DND-41 (cell line): Measurements from ENCODE around the gene ARHGAP18.

ENCODE experiments used
- ATAC-seq: fragments of 200-7000 bp; cut with Tn5 transposase; 3 replicates; pipeline ENCODE4 v1.9.1; 2021; ENCODE audit warnings: low read depth; ENCODE audit not compliant: insufficient read depth
- DNase-seq: peaks from one replicate; pipeline ENCODE4 v3.0.0-alpha.2; 2020
- H2AFZ ChIP-seq: 2 replicates; pipeline ENCODE4 v1.6.0; 2012; ENCODE audit warnings: low read depth, low read length
- H3K27ac ChIP-seq: 2 replicates; pipeline ENCODE4 v1.5.1; 2012; ENCODE audit warnings: low read length, inconsistent platforms
- H3K27me3 ChIP-seq: fragments of 200-600 bp; sonication (generic); 2 replicates; pipeline ENCODE4 v1.6.0; 2012; ENCODE audit warnings: low read length, mild to moderate bottlenecking, inconsistent platforms; ENCODE audit not compliant: insufficient read depth, poor library complexity
- H3K36me3 ChIP-seq: 2 replicates; pipeline ENCODE4 v1.5.1; 2012; ENCODE audit warnings: low read length, inconsistent platforms; ENCODE audit not compliant: insufficient read depth
- H3K4me1 ChIP-seq: 2 replicates; pipeline ENCODE4 v1.5.1; 2012; ENCODE audit warnings: mild to moderate bottlenecking, low read length; ENCODE audit not compliant: insufficient read depth
- H3K4me2 ChIP-seq: 2 replicates; pipeline ENCODE4 v1.6.0; 2012; ENCODE audit warnings: mild to moderate bottlenecking, moderate library complexity, low read length, inconsistent platforms; ENCODE audit not compliant: insufficient read depth
- H3K4me3 ChIP-seq, 2 experiments: fragments of 200-600 bp in 1 of 2; shearing (Covaris generic) in 1 of 2; 2 replicates each; pipeline ENCODE4 v1.5.1; 2012 to 2016; ENCODE audit warnings: inconsistent platforms in 2 of 2, low read length in 2 of 2, mild to moderate bottlenecking in 2 of 2, low read depth in 1 of 2, moderate library complexity in 1 of 2
- H3K79me2 ChIP-seq: 2 replicates; pipeline ENCODE4 v1.6.0; 2012; ENCODE audit warnings: low read length, inconsistent platforms; ENCODE audit not compliant: insufficient read depth
- H3K9ac ChIP-seq: 2 replicates; pipeline ENCODE4 v1.6.0; 2012; ENCODE audit warnings: low read depth, mild to moderate bottlenecking, inconsistent platforms, low read length, moderate library complexity
- H3K9me3 ChIP-seq: 2 replicates; pipeline ENCODE4 v1.5.1; 2012; ENCODE audit warnings: low read length, moderate library complexity, mild to moderate bottlenecking, inconsistent platforms; ENCODE audit not compliant: insufficient read depth, severe bottlenecking
- H4K20me1 ChIP-seq: 2 replicates; pipeline ENCODE4 v1.6.0; 2012; ENCODE audit warnings: low read length; ENCODE audit not compliant: insufficient read depth
- CTCF ChIP-seq: IDR thresholded peaks from 2 replicates; pipeline ENCODE4 v1.5.1; 2012; ENCODE audit warnings: borderline replicate concordance, low read length, moderate library complexity, mild to moderate bottlenecking; ENCODE audit not compliant: poor library complexity, severe bottlenecking; ENCODE audit errors: extremely low read depth
- EZH2 ChIP-seq: IDR thresholded peaks from 3 replicates; pipeline ENCODE4 v1.6.1; 2012; ENCODE audit warnings: borderline replicate concordance, low read depth, mild to moderate bottlenecking, moderate library complexity, low read length, inconsistent platforms; ENCODE audit not compliant: severe bottlenecking

The ARHGAP18 gene

DNA sequence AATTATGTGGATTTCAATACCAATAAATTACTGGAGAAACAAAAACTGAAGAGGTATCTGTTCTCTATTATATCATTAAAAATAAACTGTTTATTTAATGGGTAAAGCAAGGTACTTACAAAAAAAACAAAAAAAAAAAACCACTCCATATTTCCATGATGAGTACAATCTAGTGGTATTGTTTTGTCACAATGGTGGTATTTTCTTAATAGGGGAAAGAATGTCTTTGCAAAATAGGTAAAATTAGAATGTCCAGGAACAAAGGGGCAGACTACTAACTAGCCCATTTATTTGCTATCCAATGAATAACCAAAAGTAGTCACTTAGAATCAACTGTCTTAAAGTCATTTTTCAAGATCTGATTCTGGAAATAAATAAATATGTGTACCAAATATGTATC, 92.0 kb downstream of the ARHGAP18 start:
- H3K27ac ChIP-seq, result no peak overlapping the region
- no peak for TF ChIP-seq EZH2
- no peak for TF ChIP-seq CTCF
- H3K9me3 ChIP-seq, result no peaks in the 10 kb centered on the region
- DNase-seq, result no peak
- H3K4me3 ChIP-seq, result no peak overlapping the region
- H3K9ac ChIP-seq, result no peak overlapping the region
- H2AFZ ChIP-seq, result no peak overlapping the region
- no peaks in the 10 kb centered on the region for H3K36me3 ChIP-seq
- H3K79me2 ChIP-seq, result no peaks in the 10 kb centered on the region
- no peaks in the 10 kb centered on the region for H3K27me3 ChIP-seq
- no peaks in the 10 kb centered on the region for H4K20me1 ChIP-seq
- no peak for ATAC-seq
- no peak overlapping the region for H3K4me2 ChIP-seq
- no peaks in the 10 kb centered on the region for H3K4me1 ChIP-seq

DNA sequence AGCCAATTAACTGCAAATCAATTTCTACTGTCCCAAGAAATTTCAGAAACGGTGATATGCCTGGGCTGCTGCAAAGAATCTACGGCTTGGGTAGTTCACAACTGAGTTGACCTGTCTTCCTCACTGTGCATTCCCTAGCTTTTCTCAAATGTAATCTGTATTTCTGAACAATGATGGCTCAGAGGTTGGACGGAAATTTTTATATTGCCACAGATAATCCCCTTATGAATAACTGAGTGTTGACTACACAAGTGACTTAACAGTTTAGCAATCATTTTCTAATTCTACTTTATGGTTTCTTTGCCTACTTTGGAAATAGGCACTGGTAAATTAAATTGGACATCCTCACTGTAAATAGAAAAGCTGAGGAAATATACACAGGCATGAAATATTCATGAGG, 94.5 kb downstream of the ARHGAP18 start:
- H3K79me2 ChIP-seq, result no peaks in the 10 kb centered on the region
- no peak overlapping the region for H2AFZ ChIP-seq
- TF ChIP-seq EZH2, result no peak
- no peak for TF ChIP-seq CTCF
- DNase-seq (no peak), ATAC-seq (no peak)
- H3K27ac ChIP-seq, result no peak overlapping the region
- H3K9me3 ChIP-seq, result no peaks in the 10 kb centered on the region
- H4K20me1 ChIP-seq, result no peaks in the 10 kb centered on the region
- no peak overlapping the region for H3K9ac ChIP-seq
- no peaks in the 10 kb centered on the region for H3K4me1 ChIP-seq
- H3K4me3 ChIP-seq, result no peak overlapping the region
- no peaks in the 10 kb centered on the region for H3K36me3 ChIP-seq
- H3K4me2 ChIP-seq, result no peak overlapping the region
- H3K27me3 ChIP-seq, result no peaks in the 10 kb centered on the region

- Histone ChIP-seq H4K20me1 (no peaks in the 10 kb centered on the region), H3K4me1 (no peaks in the 10 kb centered on the region)
These were observed 95.0 kb downstream of the ARHGAP18 start for GRCh38 chr6:129615020-129615419.

More at GRCh38 chr6:129615020-129615419, 95.0 kb downstream of the ARHGAP18 start:
- Histone ChIP-seq H3K4me3 (no peak overlapping the region), H3K79me2 (no peaks in the 10 kb centered on the region), H2AFZ (no peak overlapping the region), H3K9ac (no peak overlapping the region), H3K27me3 (no peaks in the 10 kb centered on the region), H3K9me3 (no peaks in the 10 kb centered on the region), H3K36me3 (no peaks in the 10 kb centered on the region), H3K4me2 (no peak overlapping the region), H3K27ac (no peak overlapping the region)
- no peak for ATAC-seq
- DNase-seq, result no peak
- TF ChIP-seq EZH2 (no peak), CTCF (no peak)
